LoVo (cell line): ENCODE measurements around the gene ZNF605.
"Not testable (repeated sequence)": the region's sequence is repeated elsewhere in the genome, so short reads cannot be mapped to it uniquely, and the experiment has no call there.

ENCODE experiments used
- DNase-seq: peaks from one replicate; pipeline ENCODE4 v3.0.0-alpha.2; 2016; ENCODE audit warnings: low spot score

The ZNF605 gene

DNA sequence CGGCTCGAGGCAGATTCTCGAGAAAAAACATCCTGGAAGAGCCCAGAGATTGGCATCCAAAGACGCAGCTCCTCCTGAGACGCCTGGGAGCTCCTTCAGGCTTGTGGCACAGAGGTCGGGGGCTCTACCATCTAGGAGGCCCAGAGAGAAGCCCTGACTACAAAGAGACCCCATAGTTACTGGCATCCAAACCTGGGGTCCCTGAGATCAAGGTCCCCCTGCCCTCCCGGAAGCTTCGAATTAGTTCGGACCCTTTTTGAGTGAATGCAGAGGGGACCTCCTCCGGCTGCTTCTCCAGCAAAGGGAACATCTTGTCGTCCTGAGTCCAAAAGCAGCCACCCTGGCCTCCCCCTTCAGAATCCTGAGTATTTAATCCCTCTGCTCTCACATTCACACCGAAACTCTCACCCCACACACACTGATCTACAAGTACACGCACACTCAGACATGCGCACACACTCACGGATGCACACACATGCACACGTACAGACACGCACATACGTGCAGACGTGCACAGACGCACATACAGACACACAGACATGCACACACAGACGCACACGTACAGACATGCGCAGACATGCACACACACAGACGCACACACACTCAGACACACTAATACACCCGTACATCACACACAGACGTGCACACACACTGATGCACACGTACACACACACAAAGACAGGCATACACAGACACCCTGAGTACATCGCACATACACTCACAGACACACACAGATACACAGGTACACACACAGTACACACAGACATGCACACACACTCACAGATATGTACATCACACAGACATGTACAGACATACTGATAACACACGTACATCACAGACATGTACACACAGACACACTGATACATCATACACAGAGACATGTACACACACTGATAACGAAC is 5.9 kb downstream of the ZNF605 start:
- no peak for DNase-seq

DNA sequence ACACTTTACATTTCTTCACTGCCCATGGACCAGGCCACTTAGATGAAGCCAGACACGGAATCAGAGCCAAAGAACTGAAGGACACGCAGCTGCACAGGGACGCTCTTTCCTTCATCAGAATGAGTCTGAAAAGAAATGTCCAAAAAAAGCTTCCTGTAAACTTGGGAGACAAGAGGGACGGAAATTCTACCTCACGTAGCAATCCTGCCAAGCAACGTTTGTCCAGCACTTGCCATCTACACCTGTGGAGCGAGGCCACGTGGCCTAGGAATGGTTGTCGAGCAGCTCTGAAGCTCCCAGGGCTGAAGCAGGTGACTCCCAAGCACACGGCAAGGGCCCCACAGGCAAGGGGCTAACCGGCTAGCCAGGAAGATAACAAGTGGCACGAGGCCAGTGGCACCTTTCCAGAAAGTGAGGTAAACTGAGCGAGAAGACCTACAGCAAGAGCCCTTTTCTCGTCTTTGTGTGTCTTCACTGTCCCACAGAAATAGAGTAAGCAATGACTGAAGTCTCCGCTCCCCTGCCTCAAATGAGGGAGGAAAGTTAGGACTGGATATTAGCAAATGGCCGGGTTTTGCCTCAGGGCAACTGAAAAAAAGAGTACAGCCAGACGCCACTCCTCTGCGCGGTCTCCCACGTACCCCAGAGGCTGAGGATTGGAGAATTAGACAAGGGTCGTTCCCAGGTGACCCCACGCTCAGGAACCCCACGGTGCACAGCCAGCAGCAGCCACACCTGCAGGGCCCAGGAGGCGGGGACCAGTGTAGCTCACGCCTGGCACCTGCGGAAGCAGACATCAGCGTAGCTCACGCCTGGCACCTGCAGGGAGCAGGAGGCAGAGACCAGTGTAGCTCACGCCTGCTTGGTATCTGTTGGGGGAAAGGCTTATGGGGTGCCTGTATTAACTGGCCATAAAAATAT is 7.7 kb downstream of the ZNF605 start:
- DNase-seq: no peak

DNA sequence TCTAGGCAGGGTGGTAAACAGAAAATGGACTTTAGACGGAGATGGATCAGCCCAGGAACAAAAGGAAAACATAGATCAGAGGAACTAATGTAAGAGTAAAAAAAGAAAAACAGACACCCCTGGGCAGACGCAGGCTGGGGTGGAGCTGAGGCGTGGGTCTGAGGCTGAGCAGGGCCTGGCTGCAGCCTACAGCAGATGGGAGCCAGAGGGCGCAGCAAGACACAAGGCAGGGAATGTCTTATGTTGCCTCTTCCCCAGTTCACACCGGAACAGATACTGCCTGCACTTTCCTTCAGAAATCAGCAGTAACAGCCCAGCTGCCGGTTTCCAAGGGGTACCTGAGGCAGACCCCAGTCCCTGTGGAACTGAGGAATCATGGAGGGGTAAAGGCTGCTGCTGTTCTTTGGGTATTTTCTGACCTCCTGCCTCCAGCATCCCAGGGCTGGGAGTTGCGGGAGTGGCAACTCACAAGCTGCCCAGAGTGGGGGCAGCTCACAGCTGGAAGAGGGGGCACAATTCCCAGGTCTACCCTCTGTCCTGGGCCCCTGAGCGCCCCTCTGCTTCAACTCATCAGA is 9.8 kb downstream of the ZNF605 start:
- DNase-seq: no peak

DNA sequence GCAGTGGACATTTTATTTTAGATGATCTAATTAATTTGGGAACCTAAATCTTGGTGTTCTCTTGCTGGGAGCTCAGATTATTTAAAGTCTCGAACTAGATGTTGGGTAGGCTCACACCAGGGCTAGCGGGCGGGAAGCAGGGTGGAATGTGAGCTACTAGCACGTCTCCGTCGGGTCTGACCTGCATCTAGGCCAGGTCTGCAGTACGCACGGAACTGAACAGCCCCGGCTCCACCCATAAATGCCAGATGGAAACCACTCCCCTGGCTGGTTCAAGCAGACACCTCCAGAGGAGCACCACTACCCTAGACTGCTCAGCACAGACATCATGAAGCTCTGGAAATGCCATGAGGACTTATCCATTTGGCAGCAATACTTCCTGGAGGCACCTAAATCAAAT is 10.3 kb downstream of the ZNF605 start:
- no peak for DNase-seq

DNA sequence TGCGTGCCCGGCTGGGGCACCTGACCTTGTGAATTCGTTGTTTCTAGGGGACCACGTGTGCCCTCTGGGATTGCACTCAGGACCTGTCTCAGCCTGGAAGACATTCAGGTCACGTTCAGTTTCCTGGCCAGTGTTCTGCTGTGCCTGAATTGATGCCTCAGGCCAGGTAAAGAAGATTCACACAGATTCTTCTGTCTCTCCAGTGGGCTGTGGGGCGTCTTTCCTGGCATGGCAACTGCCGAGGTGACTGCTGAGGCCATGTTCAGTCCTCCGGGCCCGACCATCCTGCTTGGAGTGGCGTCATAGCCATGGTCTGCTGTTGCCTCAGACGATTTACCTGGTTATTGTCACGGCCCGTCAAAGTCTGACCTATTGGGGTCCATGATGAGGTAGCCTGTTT is 13.5 kb downstream of the ZNF605 start:
- no peak for DNase-seq

DNA sequence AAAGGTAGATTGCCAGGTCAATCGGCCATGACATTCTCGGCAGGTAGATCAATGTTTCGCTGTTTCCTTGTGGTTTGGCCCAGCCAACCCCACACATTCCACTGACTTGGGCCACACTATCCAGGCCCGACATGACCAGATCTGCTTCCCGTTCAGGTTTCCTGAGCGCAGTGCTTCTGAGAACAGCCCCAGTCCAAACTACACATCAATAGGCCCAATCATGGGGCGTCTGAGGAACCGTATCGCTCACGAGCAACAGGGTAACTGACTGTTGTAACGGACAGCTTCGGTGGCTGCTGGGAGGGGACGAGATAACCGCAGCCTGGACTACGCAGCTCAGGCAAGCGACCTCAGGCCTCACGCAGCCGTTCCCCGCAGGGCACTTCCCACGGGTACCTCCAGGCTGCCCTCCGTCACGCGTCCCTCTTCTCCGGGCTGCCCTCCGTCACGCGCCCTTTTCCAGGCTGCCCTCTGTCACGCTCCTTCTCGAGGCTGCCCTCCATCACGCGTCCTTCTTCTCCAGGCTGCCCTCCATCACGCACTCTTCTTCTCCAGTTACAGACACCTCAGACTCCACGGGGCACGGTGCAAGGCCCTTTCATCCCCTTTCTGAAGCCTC is 14.7 kb downstream of the ZNF605 start:
- DNase-seq: no peak

DNA sequence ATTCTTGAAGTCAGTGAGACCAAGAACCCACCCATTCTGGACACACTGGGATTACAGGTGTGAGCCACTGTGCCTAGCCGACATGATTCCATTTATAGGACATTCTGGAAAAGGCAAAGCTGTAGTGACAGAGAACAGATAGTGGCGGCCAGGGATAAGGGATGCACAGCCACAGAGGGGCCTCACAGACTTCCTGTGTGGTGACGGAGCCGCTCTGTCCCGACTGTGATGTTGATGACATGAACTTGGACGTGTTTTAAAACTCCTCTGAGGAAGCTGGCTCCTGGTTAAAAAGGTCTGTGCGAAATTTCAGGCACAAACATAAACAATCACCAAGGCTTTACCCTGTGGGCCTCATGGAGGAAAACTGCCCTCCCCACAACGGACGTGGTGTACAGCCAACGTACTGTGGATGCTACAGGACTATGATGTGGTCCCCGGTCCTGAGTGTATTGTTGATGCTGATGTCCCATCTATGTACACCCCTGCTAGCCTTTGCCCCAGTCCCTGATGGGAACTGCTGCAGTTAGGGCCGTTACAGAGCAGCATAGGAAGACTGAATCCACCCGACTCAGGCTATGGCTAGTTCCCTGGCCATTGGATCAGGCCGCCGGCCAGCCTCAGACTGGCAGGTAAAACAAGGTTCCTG is 15.9 kb downstream of the ZNF605 start:
- DNase-seq: no peak

DNA sequence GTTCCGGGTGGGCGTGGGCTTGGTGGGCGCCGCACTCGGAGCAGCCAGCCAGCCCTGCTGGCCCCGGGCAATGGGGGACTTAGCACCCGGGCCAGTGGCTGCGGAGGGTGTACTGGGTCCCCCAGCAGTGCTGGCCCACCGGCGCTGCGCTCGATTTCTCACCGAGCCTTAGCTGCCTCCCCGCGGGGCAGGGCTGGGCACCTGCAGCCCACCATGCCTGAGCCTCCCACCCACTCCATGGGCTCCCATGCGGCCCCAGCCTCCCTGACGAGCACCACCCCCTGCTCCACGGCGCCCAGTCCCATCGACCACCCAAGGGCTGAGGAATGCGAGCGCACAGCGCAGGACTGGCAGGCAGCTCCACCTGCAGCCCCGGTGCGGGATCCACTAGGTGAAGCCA is 17.3 kb downstream of the ZNF605 start:
- not testable (repeated sequence) for DNase-seq

DNA sequence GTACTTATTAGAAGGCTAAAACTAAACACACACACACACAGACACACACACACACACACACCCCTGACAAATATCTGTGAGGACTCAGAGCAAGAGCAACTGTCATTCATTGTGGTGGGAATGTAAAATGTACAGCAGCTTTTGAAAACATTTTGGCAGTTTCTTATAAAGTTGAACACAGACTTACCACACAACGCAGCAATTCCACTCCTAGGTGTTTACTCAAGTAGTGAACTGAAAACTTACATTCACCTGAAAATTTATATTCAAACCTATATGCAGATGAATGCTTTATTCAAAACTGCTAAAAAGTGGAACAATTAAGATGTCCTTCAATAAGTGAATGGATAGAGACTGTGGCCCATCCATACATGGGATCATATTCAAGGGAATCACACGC is 18.6 kb downstream of the ZNF605 start:
- DNase-seq: no peak

DNA sequence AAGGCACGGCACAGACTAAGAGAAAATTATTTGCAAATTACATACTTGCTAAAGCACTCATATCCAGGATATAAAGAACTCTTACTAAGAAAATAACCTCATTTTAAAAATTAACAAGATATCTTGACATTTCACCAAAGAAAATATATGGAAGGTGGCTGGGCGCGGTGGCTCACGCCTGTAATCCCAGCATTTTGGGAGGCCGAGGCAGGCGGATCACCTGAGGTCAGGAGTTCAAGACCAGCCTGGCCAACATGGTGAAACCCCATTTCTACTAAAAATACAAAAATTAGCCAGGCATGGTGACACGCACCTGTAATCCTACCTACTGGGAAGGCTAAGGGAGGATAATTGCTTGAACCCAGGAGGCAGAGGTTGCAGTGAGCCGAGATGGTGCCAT is 19.2 kb downstream of the ZNF605 start:
- not testable (repeated sequence) for DNase-seq

DNA sequence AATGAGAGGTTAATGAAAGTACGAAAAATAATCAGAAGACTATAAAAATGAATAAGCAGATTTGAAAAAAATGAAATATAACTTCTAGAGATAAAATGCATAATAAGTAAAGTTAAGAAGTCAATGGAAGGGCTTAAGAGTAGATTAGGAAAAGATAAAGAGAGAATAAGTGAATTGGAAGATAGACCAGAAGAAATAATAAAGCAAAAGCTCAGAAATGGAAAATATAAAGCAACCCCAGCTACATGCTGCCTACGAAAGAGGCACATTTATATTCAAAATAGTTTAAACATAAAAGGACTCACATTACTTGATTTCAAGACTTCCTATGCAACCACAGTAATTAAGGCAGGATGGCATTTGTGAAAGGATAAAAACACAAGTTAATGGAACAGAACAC is 19.9 kb downstream of the ZNF605 start:
- no peak for DNase-seq

DNA sequence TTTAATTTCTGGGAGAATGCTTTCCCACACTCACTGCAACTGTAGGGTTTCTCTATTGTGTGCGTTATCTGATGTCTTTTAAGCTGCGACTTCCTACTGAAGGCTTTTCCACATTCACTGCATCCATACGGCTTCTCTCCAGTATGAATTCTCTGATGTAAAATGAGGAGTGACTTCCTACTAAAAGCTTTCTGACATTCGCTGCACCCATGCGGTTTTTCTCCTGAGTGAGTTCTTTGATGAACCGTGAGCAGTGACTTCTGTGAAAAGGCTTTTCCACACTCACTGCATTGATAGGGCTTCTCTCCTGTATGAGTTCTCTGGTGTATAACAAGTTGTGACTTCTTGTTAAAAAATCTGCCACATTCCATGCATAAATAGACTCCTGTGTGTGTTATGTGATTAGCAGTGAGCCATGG is 29.7 kb downstream of the ZNF605 start:
- DNase-seq: no peak

DNA sequence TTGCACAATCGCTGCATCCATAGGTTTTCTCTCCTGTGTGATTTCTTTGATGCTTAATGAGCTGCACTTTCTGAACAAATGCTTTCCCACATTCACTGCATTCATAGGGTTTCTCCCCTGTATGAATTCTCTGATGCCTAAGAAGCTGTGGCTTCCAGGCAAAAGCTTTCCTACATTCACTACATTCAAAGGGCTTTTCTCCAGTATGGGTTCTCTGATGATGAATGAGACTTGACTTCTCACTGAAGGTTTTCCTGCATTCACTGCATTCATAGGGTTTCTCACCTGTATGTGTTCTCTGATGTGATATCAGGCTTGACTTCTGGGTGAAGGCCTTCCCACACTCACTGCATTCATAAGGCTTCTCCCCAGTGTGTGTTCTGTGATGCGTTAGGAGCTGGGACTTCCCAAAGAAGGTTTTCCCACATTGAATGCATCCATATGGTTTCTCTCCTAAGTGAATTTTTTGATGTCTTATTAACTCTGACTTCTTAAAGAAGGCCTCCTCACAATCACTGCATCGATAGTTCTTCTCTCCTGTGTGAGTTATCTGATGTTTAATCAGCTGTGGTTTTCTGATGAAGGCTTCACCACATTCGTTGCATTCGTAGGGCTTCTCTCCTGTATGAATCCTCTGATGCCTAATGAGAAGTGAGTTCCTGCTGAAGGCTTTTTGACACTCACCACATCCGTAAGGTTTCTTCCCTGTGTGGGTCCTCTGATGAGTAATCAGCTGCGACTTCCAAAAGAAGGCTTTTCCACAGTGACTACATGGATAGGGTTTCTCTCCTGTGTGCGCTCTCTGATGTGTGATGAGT is 30.3 kb downstream of the ZNF605 start:
- DNase-seq: no peak

DNA sequence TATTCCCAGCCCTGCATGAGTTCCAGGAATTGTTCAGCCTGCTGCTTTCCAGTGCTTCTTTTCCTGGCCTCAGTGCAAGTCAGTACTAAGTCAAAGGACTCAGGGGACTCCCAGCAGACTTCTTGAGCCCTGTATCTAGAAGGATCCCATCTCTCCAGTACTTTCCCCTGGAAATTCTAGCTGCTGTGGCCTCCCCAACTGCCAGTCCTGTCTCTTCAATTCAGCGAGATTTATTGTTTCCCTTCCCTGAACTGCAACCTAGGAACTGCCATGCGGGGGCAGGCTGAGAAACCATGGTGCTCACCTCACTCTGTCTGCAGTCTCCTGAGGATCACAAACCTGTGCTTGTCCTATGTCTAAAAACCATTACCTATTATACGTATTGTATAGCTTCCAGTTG is 31.8 kb downstream of the ZNF605 start:
- DNase-seq: no peak

DNA sequence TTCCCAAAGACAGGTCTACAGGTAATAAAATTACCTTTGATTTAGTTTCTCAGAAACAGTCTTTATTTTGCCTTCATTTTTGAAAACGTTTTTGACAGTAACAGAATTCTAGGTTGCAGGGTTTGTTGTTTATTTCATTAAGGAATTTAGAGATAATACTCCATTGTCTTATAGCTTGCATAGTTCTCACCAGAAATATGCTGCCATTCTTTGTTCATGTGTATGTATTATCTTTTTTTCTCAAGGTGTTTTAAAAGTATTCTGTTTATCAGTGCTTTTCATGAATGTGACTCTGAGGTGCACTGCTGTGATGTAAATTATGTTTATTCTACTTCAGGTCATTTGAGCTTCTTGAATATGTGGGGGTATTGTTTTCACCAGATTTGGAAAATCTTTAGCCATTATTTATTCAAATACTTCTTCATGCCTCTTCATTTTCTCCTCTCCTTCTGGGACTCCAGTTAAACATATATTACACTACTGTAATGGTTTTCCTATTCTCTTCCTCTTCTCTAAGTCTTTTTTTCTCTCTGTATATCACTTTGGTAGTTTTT is 32.7 kb downstream of the ZNF605 start:
- no peak for DNase-seq

DNA sequence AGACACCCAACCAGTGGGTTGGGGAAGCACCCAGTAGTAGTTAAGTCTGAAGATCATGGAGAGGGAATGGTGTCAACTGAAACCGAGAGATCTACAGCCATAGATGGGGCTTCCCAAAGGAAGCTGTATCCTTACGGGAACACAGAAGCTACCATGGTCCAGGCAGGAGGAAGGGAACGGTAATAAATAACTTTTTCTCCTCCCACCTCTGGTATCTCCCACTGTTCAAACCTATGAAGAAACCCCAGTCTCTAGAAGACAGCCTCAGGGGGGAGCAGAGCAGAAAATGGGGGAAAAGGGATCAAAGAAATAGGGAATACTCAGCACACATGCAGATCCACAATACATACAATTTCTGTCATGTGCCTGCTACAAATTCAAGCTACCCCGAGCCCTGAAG is 33.4 kb downstream of the ZNF605 start:
- DNase-seq: no peak

DNA sequence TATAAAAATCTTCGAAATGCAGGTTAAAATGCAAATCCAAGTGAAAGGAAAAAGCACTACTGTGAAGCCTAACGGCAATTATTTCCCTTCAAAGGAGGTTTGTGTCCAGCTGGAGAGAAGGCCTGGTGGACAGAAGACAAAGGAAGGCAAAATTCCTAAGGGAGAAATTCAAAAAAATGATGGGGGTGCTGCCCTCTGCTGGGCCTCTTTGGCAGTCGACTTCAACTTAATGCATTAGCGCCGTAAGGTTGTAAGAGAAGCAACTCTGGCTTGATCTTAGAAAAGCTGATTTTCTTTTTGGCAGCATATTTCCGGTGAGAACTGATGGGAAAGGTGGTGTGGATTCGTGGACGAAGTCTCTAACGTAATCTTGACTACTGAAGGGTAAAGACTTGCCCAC is 34.4 kb downstream of the ZNF605 start:
- DNase-seq: no peak

DNA sequence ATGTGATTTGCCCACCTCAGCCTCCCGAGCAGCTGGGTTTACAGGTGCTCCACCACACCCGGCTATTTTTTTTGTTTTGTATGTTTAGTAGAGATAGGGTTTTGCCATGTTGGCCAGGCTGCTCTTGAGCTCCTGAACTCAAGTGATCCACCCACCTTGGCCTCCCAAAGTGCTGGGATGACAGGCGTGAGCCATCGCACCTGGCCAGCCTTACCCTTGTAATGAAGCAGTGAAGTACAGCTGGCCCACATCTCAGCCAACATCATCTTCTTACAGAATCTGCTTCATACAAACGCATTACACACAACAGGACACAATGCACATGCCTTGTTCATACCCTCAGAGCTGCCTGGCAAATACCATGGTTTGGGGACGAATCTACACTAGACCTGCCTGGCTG is 37.4 kb downstream of the ZNF605 start:
- DNase-seq: no peak

DNA sequence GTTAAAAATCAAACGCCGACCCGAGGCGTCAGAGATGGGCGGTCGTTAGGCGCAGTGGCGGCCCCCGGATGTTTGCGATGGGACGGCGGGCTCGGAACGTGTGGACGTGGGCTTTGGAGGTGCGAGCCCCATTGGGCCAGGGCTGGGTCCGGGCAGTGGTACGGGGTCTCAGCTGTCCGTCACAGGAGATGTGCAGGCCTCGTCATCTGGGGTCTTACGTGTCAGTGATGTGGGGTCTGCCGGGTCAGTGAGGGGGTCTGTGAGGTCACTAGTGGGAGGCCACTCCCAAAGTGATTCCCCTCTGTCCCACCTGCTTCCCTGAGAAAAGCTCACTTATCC is 47.1 kb downstream of the ZNF605 start:
- DNase-seq: no peak

DNA sequence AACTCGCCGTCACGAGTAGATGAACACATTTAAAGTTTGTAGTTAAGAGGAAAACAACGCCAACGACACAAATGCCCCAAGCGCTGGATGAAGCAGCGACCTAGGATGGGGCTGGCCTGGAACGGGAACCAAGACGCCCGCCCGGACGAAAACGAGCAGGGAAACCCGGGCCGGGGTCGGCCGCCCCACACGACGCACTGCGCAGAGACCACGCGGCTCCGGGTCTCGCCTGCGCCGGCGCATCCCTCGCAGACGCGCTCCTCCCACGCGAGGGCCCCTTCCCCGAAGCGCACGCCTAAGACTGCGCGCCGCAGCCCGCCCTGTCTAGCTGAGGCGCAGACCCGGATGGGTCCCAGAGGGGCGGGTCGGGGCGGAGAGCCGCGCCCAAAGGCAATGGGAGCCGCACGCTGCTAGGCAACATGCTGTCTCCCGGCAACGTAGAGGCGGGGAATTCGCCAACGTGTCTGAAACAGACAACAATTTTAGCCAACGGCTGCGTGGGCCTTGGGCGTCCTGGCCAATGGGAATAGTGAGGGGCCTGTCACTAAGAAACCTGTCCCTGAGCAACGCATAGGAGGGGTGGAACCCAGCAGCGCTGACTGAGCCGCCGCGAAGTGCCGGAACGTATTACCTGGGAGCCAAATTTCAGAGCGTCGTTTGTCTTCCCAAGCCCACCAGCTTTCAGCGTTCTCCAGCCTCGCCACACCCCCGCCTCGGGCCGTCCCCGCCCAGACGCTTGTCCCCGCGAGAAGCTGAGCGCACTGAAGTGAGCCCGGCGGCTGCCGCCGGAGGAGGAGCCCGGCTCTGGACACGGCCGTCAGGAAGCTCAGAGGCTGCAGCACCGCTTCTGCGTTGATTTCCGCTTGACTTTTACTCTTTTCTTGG is 47.7 kb downstream of the ZNF605 start:
- no peak for DNase-seq
